HG03439 (cell line): ENCODE results near the gene GPR25.

Experiments used
- ATAC-seq: cut with Tn5 transposase; IDR thresholded peaks from one replicate; pipeline ENCODE4 v1.9.1; 2021; ENCODE audit warnings: mild to moderate bottlenecking, moderate library complexity; ENCODE audit not compliant: unreplicated experiment

GPR25 gene, protein sequence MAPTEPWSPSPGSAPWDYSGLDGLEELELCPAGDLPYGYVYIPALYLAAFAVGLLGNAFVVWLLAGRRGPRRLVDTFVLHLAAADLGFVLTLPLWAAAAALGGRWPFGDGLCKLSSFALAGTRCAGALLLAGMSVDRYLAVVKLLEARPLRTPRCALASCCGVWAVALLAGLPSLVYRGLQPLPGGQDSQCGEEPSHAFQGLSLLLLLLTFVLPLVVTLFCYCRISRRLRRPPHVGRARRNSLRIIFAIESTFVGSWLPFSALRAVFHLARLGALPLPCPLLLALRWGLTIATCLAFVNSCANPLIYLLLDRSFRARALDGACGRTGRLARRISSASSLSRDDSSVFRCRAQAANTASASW

DNA sequence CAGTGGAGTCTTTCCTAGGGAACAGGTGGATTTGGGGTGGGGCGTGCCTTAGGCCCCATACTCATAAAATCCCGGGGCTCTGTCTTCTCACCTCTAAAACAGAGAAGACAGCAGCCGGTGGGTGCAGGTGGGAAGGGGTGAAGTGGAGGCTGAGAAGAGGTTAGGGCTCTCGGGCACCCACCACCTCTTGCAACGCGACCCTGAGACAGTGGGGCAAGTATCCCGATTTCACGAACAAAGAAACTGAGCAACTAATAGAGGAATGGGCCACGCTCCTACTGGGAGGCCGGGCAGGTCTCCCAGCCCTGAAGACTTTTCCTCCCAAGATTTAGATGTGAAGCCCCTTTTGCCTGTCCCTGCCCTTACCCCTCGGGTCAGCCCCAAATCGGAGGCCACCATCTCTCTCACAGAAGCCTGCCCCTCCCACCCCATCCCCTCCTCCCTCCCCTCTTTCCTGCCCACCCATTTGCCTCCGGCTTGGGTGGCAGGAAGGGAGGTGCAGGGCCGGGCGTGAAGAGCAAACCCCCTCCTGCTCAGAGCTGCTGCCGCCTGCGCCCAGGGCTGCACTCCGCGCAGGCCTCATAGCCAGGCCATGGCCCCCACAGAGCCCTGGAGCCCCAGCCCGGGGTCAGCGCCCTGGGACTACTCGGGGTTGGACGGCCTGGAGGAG is at the start of gene GPR25:
TSS of gene GPR25 (plus strand) at position 536 of the 670 bp plus-strand sequence. CDS start at position 593, 57 bp downstream.
- no peak for ATAC-seq

DNA sequence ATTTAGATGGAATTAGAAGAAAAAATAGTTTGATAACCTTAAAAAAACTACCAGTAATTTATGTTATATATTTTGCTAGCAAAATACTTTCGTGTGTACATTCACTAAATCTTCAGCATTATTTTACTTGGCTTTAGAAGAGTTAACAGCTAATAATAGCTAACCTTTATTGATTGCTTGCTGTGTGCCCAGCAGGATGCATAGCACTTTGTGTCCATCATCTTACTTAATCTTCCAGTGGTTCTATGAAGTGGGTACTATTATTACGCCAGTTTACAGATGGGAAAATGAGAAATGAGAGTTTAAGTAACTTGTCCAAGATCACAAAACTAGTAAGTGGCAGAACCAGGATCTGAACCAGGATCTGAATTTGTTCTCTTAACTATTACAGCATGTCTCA is 41.7 kb upstream of the GPR25 start:
- no peak for ATAC-seq

DNA sequence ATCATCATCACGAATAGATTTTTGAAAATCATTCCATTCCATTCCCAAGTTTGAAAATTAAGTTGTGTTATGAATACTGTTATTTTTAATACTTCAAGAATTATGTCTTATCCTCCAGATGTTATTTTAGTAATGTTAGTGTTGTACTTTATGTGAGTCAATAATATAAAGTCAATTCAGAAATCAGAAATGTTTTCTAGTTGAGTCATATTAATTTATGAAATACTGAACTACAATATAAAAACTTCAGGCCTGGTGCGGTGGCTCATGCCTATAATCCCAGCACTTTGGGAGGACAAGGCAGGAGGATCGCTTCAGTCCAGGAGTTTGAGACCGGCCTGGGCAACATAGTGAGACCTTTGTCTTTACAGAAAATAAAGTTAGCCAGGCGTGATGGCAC is 38.4 kb upstream of the GPR25 start:
- ATAC-seq, result no peak

DNA sequence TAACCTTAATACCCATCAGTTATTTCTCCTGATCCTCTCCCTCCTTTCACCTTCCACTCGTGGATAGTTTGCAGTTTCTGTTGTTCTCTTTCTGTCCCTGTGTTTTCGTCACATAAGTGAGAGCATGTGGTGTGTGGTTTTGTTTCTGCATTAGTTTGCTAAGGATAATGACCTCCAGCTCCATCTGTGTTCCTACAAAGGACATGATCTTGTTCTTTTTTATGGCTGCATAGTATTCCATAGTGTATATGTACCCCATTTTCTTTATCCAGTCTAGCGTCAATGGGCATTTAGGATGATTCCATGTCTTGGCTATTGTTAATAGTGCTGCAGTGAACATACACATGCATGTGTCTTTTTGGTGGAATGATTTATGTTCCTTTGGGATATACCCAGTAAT is 36.6 kb upstream of the GPR25 start:
- no peak for ATAC-seq

DNA sequence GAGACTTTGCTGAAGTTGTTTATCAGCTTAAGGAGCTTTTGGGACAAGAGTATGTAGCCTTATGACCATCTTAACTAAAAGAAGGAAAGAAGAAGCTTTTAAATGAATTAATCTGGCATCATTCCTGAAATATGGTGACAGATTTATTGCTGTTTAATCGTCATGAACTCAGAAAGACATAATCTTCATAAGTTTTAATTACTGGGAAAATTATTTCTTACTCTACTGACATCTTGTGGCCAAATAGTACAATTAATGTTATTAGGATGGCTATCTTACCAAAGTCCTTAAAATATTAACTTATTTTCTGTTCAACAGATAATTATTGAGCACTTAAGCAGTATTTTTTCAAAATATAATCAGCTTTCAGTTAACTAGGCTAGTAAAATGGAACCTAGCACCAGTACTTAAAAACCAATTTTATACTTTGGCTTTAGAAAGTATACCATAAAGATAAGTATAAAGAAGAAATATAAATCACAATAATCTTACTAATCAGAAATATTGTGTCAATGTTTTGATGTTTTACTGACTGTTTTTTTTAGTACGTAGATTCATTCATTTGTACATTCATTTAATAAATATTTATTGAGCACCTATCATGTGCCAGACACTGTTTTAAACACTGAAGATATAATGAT is 34.7 kb upstream of the GPR25 start:
- no peak for ATAC-seq

DNA sequence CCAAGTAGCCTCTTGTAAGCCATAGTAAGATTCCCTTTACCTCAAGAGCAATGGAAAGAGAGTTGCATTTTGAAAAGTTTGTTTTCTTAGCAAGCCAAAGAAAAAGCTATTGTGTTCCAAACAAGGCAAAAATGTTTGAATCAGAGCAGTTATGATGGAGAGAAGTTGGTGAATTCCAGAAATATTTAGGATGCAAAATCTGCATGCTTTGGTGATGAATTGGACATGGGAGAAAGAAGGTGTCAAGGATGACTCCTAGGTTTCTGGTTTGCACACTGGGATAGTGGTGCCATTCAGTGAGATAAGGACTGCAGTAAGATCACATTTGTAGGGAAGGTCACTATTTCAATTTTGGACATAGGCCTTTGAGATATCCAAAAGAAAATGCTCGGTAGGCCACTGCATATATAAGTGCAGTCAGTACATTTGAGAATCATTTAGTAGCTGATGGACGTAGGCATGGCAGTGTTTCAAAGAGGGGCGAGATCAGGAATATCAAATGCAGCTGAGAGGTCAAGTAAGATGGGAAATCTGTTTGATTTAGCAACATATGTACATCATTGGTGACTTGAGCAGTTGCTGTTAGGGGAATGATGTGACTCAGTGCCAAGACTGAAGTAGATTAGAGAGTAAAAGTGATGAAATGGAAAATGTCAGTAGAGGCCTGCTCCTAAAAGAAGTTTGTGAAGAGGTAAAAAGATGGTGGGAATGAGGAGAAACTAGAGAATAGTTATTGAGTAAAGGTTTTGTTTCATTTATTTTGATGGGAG is 33.9 kb upstream of the GPR25 start:
- no peak for ATAC-seq

DNA sequence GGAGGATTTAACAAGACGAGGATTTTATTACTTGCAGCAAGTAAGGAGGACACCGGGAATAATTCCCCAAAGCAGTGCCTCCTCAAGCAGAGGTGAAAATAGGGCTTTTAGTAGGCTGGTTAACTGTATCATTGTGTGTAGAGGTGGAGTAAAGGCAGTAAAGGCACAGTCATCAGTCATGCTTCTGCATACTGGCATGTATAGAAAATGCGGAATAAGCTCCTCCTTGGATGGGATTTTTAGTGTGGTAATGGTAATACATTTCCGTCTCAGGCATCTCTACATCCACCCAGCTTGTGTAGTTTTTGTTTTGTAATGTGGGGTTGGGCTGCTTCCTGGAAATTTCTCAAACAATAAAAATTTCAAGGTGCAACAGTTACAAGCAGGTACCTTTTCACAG is 27.4 kb upstream of the GPR25 start:
- no peak for ATAC-seq

DNA sequence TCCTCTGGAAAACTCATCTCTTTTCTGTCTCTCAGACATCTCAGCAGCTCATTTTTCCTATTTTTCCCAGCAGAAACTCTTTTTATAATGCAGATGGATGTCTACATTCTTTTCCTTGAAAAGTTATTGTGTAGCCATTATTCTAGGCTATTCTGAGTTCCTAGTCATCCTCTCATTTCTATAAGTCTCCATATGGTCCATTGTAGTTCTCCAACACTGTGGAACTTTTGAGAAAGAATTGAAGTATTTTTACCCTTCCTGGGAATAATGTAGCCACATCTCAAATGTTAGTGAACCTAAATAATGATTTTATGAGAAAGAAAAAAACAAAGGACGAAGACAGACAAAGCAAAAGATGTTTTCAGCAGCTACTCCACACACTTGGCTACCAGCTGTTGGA is 26.4 kb upstream of the GPR25 start:
- ATAC-seq, result no peak

DNA sequence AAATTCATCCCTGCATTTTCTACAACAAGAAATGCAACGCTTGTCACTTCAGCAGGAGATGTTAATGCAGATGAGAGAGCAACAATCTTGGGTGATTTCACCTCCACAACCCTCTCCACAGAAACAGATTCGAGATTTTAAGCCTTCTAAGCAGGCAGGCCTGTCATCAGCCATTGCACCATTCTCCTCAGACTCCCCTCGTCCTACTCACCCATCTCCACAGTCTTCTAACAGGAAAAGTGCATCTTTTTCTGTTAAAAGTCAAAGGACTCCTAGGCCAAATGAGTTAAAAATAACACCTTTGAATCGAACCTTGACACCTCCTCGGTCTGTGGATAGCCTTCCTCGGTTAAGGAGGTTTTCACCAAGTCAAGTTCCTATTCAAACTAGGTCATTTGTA is 23.4 kb upstream of the GPR25 start:
- no peak for ATAC-seq

DNA sequence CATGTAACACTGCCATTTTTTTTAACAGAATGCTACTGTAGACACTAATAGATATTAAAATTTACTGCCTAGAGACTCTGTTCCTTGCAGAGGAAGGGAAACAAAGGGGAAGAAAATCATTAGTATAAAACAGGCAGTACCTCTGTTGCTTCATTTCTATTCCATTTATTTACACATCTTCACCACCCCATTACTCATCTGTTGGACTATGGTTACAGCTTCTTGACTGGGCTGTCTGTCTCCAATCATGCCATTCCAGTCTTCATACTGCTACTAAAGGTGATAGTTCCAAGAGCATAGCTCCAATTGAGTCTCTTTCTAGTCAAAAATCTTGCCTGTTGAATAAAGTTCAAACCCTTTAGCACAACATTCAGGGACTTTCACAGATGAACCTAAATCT is 22.2 kb upstream of the GPR25 start:
- no peak for ATAC-seq

DNA sequence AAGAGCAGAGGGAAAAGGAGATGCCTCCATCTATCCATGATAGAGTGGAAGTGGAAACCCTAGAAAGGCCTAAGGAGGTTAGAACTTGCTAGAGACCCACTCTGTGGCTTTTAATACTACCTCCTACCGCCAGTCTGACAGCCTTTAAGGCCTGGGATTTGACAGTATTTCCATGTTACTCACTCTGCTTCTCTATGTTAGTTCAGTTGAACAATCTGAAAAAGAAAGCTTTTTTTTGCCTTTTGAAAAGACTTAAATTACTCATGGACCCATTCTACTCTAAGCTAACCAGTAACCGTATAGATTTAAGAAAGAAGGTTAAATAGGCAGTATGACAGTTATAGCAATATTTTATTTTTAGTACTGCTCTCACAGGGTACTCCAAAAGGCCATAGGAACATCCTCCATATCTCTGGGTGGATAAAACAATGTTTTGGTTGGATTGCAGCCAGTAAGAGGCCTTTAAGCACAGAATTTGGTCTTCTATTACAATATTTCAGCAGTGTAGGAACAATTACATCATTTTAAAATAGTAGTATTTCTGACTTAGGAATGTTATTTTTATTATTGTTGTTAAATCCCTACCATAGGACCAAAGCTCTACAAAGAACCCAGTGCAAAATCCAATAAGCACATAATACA is 15.9 kb upstream of the GPR25 start:
- ATAC-seq, result no peak

DNA sequence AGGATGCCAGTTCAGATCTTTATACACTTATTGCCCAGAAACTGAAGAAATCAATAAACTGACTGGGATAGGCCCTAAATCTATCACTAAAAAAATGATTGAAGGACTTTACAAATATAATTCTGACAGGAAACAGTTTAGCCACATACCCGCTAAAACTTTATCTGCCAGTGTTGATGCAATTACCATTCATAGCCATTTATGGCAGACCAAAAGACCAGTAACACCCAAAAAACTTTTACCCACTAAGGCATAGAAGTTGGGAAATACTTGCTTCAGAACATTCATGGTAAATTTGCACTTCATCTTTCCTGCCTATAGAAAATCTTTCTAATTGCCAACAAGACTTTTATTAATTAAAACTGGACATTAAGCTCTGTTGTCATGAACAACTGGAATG is 15.0 kb upstream of the GPR25 start:
- no peak for ATAC-seq

DNA sequence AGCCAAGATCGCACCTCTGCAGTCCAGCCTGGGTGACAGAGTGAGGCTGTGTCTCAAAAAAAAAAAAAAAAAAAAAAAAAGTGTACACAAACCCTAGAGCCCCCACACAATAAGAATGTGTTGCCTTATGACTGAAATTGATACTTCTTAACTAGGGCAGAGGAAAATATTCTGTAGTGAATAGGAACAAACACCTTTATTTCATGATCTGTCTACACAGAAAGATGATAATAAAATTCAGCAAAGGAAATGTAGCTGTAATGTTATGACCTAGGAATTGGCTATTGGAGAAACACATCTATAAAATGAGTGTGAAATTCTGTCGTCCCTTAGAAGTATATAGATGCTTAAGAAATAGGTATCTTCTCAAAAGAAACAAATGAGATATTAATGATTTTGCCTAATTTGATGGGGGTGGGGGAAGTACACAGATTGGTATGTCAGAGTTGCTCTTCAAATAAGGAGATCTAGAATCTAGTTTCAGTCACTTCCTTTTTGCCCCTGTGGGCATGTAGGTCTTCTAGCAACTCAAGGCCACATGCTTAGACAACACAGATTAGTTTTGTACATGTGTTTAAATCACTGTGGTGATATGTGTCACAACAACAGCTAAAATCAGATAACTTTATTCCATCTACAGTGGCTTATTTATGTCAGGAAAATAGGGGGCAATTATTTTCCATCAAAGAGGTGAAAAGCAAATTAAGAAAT is 10.7 kb upstream of the GPR25 start:
- ATAC-seq, result no peak

DNA sequence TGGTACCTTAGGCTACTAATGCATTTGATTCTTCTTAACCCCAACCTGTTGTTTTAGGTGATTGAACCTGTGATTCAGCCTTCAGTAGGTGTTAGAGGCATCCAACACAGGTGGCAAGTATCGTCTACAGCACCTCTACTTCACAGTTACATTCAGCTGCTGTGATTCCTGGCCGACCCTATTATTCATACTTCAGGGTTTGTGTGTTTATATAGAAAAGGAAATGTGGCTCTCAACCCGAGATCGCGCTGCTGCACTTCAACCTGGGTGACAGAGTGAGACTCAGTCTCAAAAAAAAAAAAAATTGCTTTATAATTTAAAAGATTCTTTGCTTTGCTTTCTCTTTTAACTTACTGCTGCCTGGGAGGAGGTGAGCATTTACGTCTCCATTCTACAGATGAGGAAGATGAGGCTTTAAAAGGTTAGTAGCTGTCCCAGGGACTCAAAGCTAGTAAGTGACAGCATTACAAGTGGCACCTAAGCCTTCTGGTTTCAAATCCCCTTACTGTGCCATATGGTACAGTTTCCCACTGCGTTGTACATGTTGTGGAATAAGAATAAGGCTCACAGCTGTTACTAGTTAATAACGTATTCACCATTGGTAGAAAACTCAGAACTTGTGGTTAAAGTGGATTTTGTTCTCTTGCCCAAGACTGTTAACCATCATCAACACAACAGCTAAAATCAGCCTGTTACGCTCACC is 9.9 kb upstream of the GPR25 start:
- ATAC-seq, result no peak

DNA sequence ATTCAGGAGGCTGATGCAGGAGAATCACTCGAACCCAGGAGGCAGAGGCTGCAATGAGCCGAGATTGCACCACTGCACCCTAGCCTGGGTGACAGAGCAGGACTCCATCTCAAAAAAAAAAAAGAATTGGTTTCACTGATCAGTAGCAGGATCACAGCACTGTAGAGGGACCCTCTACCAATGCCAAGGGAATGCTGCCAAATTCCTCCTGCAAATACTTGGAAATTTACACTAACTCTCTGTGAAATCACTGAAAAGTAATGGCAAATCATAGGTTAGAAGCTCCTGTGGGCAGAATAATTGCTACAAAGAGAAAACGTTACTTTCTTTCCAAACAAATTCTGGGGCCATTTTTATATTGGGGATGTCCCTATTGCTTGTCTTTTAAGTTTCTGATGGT is 6.7 kb upstream of the GPR25 start:
- ATAC-seq, result no peak

DNA sequence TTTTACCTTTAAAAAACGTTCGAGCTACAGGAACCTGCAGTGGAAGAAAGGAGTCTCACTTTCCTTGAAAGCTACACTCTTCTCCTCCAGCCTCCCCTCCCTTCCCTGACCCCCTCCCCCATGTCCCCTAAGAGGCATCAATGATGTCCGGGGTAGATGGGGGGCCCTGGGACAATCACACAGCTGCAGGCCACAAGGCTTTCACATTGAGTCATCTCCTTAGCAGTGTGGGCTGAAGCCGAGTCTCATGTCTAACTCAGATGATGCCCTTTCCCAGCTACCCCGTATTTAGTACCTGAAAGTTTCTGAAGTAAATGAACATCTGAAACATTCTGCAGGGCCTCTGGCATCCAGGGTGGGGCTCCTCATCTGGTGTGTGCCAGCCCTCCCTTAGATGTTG is 6.3 kb upstream of the GPR25 start:
- ATAC-seq, result peak; percentile 90

DNA sequence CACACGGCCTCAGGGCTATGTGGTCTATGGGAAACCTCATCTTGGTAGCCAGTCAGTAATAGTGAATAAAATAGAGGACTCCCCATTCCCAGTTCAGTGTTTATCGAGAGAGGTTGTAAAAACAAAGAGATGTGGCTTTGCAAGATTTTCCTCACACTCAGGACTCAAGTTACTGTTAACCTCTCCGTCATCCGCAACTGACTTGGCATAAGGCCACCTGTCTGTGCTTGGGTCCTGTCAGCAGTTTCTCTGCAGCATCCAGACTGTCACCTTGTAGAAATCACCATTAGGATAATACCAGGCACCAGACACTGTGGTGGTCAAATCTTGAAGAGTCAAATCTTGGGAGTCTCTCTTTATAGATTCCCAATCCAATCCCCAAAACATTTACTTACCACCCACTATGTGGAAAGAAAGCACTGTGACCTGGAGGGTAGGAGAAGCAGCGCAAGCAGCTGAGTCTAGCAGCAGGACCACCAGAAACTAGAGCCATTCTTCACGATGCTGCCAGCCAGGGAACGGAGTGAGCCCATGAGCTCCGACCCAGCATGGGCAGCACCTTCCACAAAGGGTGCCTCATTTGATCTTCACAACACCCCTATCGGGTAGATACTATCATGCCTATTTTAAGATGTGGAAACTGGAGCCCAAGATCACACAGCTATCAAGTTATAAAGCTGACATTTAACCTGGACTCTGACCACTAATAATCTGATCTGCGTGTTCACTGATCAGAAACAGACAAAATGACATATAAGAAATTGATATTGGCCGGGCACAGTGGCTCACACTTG is 5.6 kb upstream of the GPR25 start:
- no peak for ATAC-seq

DNA sequence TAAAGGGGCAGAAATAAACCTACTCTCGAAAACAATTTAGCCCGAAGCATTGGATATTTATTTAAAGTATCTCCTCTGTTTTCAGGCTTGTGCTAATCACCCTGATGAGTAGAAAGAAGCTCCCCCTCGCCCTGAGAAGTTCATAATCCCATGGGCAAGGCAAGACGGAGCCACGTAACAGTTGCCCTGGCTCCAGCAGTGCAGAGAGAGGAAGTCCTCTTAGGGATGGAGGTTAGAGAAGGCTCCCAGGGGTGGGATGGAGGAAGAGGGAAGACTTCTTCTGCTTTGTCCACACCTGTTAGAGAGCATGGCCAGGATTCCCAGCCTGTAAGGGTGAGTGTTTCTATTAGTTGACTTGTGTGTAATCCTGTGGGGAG is 3.4 kb upstream of the GPR25 start:
- ATAC-seq, result no peak
